Transverse colon (tissue), 4 donors: ENCODE results near the gene CNDP2. TPM values are rescaled to one million over a fixed set of nuclear protein-coding genes. Genes with fewer than 3 reads are reported as not detected.

Experiments used
- DNase-seq: peaks from one replicate; pipeline ENCODE4 v3.0.0-alpha.2; 2019
- H3K27ac ChIP-seq, 4 donors: fragments of 200-600 bp; sonication (generic); 2 replicates each; pipeline ENCODE4 v1.5.1; 2016 to 2018; ENCODE audit warnings: inconsistent platforms in 4 of 4
- H3K27me3 ChIP-seq: fragments of 200-600 bp; sonication (generic); 2 replicates; pipeline ENCODE4 v1.5.1; 2017; ENCODE audit warnings: inconsistent platforms
- H3K36me3 ChIP-seq, 4 donors: fragments of 200-600 bp; sonication (generic); 2 replicates each; pipeline ENCODE4 v1.5.1; 2017 to 2019; ENCODE audit warnings: inconsistent platforms in 4 of 4
- H3K4me1 ChIP-seq, 4 donors: fragments of 200-600 bp; sonication (generic); 2 replicates each; pipeline ENCODE4 v1.5.1; 2017 to 2020; ENCODE audit warnings: inconsistent platforms in 4 of 4
- H3K4me3 ChIP-seq, 4 donors: fragments of 200-600 bp; sonication (generic); 1 replicate in 1 of 4; 2 replicates in 3 of 4; pipeline versions ENCODE4 v1.5.1 to v1.6.1; 2017 to 2019; ENCODE audit warnings: inconsistent platforms in 4 of 4
- H3K9me3 ChIP-seq, 2 donors: fragments of 200-600 bp; sonication (generic); 2 replicates each; pipeline ENCODE4 v1.5.1; 2017 to 2019; ENCODE audit warnings: inconsistent platforms in 2 of 2
- EP300 ChIP-seq: sonication (generic); formaldehyde crosslinking; IDR thresholded peaks from one replicate; pipeline ENCODE4 v1.6.1; 2017; ENCODE audit warnings: antibody characterized with exemption, low read depth
- POLR2A ChIP-seq: fragments of 450-650 bp; IDR thresholded peaks from one replicate; pipeline ENCODE4 v1.6.1; 2016; ENCODE audit warnings: antibody characterized with exemption, mild to moderate bottlenecking, moderate library complexity
- POLR2AphosphoS5 ChIP-seq, 3 donors: sonication (generic); formaldehyde crosslinking; IDR thresholded peaks; one replicate each; pipeline ENCODE4 v1.6.1; 2016; ENCODE audit warnings: antibody characterized with exemption in 3 of 3
- WGBS, 2 donors: methylation state at CpG; one replicate each; pipeline ENCODE4 v1.1.5; 2018; ENCODE audit warnings: low coverage in 1 of 2; 5-methylcytosine and 5-hydroxymethylcytosine counted together
- in situ Hi-C, 4 donors: fragments of 200-750 bp; cut with MboI; loops; one replicate each; pipeline versions ENCODE4 v1.15.0 to v1.15.1; 2017; ENCODE audit warnings: low sequenced_read_pairs in 3 of 4, low pct_ligation_motif_present in 1 of 4, low pct_unique_long_range_greater_than_20kb in 1 of 4
- intact Hi-C: fragments of 100-400 bp; cut with DNase I; formaldehyde crosslinking; loops from one replicate; pipeline ENCODE4 v1.15.1; 2023; ENCODE audit warnings: low total_unique reads
- total RNA-seq, 4 donors: library from RNA; depleted of rRNA; stranded (reverse); fragments of >200 nt; gene quantifications; one replicate each; pipeline ENCODE4 v1.1.0, GENCODE V29; 2016
- TF ChIP-seq, protein P1 (sequence below), 5 experiments: fragments of 200-600 bp in 3 of 5; fragments of 450-650 bp in 2 of 5; sonication (generic) in 3 of 5; IDR thresholded peaks; 1 replicate in 2 of 5; 2 replicates in 3 of 5; pipeline ENCODE4 v1.5.1; 2016 to 2017; ENCODE audit warnings: antibody characterized with exemption in 5 of 5, inconsistent platforms in 3 of 5, mild to moderate bottlenecking in 2 of 5, moderate library complexity in 1 of 5

The CNDP2 gene
- total RNA-seq, 4 donors from 2014 or later, result 143 to 284 (median 155) TPM

- intact Hi-C loops, result loop anchor here (10.0 kb wide), 1 partner anchor 135 kb away; no protein-coding TSS in a partner anchor
- Histone ChIP-seq H3K9me3 (no peaks in the 10 kb centered on the region), H3K27me3 (no peaks in the 10 kb centered on the region), H3K4me1 (peaks cover 5 to 11% (median 7%) of the 10 kb centered on the region in 4 donors), H3K36me3 (no peaks in the 10 kb centered on the region), H3K27ac (no peak overlapping the region), H3K4me3 (no peak overlapping the region)
- 60% methylated on average over 7 of the region's 7 CpGs; no CpG with 5 or more reads in 1 of the 2 donors for WGBS, 2 donors
- DNase-seq, result no peak
- TF ChIP-seq EP300, result no peak
- TF ChIP-seq, protein P1, sequence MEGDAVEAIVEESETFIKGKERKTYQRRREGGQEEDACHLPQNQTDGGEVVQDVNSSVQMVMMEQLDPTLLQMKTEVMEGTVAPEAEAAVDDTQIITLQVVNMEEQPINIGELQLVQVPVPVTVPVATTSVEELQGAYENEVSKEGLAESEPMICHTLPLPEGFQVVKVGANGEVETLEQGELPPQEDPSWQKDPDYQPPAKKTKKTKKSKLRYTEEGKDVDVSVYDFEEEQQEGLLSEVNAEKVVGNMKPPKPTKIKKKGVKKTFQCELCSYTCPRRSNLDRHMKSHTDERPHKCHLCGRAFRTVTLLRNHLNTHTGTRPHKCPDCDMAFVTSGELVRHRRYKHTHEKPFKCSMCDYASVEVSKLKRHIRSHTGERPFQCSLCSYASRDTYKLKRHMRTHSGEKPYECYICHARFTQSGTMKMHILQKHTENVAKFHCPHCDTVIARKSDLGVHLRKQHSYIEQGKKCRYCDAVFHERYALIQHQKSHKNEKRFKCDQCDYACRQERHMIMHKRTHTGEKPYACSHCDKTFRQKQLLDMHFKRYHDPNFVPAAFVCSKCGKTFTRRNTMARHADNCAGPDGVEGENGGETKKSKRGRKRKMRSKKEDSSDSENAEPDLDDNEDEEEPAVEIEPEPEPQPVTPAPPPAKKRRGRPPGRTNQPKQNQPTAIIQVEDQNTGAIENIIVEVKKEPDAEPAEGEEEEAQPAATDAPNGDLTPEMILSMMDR (IDR thresholded peaks at IDR 0.05), result no peak
- in situ Hi-C loops, result loop anchor here (5.0 to 25.0 kb wide), 3 partner anchors 135 to 723 kb away; partner anchors contain the start of genes PTGR3 (in 1 of the 4) and TSHZ1 (in 1 of the 4)
Observed at GRCh38 chr18:74489676-74490075, 6.5 kb upstream of the CNDP2 start.

GRCh38 chr18:74492259-74492658 lies 3.9 kb upstream of the CNDP2 start:
- in situ Hi-C loops, result loop anchor here (5.0 to 25.0 kb wide), 3 partner anchors 137 to 720 kb away; partner anchors contain the start of genes PTGR3 (in 1 of the 4) and TSHZ1 (in 1 of the 4)
- no peaks in the 10 kb centered on the region for H3K9me3 ChIP-seq
- intact Hi-C loops, result loop anchor here (10.0 kb wide), 1 partner anchor 137 kb away; no protein-coding TSS in a partner anchor

GRCh38 chr18:74493689-74494088 lies 2.5 kb upstream of the CNDP2 start:
- intact Hi-C loops, result loop anchor here (10.0 kb wide), 1 partner anchor 139 kb away; no protein-coding TSS in a partner anchor
- no peaks in the 10 kb centered on the region for H3K36me3 ChIP-seq
- H3K9me3 ChIP-seq, result no peaks in the 10 kb centered on the region
- H3K4me3 ChIP-seq, result no peak overlapping the region
- WGBS, 2 donors, result 79% methylated on average over 1 of the region's 1 CpG; no CpG with 5 or more reads in 1 of the 2 donors
- TF ChIP-seq, protein P1 (IDR thresholded peaks at IDR 0.05), result peak; percentile 46 to 80 (median 67)
- no peak for TF ChIP-seq EP300
- no peak for TF ChIP-seq POLR2A
- no peak for TF ChIP-seq POLR2AphosphoS5 (IDR thresholded peaks at IDR 0.05)
- in situ Hi-C loops, result loop anchor here (5.0 to 25.0 kb wide), 3 partner anchors 139 to 719 kb away; partner anchors contain the start of genes PTGR3 (in 1 of the 4) and TSHZ1 (in 1 of the 4)
- peak; percentile 59 for DNase-seq
- H3K27ac ChIP-seq, result no peak overlapping the region
- H3K27me3 ChIP-seq, result no peaks in the 10 kb centered on the region
- peaks cover 9 to 23% (median 17%) of the 10 kb centered on the region in 4 donors for H3K4me1 ChIP-seq

More at GRCh38 chr18:74492259-74492658, 3.9 kb upstream of the CNDP2 start:
- Histone ChIP-seq H3K4me1 (peaks cover 3 to 9% (median 6%) of the 10 kb centered on the region in 4 donors), H3K36me3 (no peaks in the 10 kb centered on the region), H3K27ac (no peak overlapping the region), H3K4me3 (no peak overlapping the region), H3K27me3 (no peaks in the 10 kb centered on the region)
- TF ChIP-seq, protein P1 (IDR thresholded peaks at IDR 0.05), result no peak
- TF ChIP-seq EP300, result no peak
- no peak for TF ChIP-seq POLR2A
- no peak for TF ChIP-seq POLR2AphosphoS5 (IDR thresholded peaks at IDR 0.05)
- WGBS, 2 donors, result 95% methylated on average over 3 of the region's 3 CpGs; no CpG with 5 or more reads in 1 of the 2 donors
- DNase-seq, result no peak

- no peak overlapping the region for H3K27ac ChIP-seq
- H3K4me1 ChIP-seq, result peaks cover 9 to 31% (median 23%) of the 10 kb centered on the region in 4 donors
- no peaks in the 10 kb centered on the region for H3K27me3 ChIP-seq
- H3K36me3 ChIP-seq, result no peaks in the 10 kb centered on the region
- H3K9me3 ChIP-seq, result no peaks in the 10 kb centered on the region
- no peak for DNase-seq
- intact Hi-C loops (loop anchor here (10.0 kb wide), 1 partner anchor 140 kb away; no protein-coding TSS in a partner anchor), in situ Hi-C loops (loop anchor here (5.0 to 25.0 kb wide), 3 partner anchors 140 to 718 kb away; partner anchors contain the start of genes PTGR3 (in 1 of the 4) and TSHZ1 (in 1 of the 4))
- TF ChIP-seq EP300 (no peak), POLR2AphosphoS5 (IDR thresholded peaks at IDR 0.05) (no peak), POLR2A (no peak)
- TF ChIP-seq, protein P1 (IDR thresholded peaks at IDR 0.05), result no peak
- WGBS, 2 donors, result 57 to 58% methylated on average over 1 of the region's 1 CpG
- H3K4me3 ChIP-seq, result no peak overlapping the region
Observed at GRCh38 chr18:74494514-74494913, 1.6 kb upstream of the CNDP2 start.
